GM20431 (cell line): ENCODE measurements around the gene IQCH.

Source experiments
- in situ Hi-C: fragments of 300-500 bp; cut with MseI, MboI; formaldehyde crosslinking; loops from one replicate; pipeline ENCODE4 v1.15.0; 2020; ENCODE audit warnings: low sequenced_read_pairs; ENCODE audit not compliant: unreplicated experiment

The IQCH gene

DNA sequence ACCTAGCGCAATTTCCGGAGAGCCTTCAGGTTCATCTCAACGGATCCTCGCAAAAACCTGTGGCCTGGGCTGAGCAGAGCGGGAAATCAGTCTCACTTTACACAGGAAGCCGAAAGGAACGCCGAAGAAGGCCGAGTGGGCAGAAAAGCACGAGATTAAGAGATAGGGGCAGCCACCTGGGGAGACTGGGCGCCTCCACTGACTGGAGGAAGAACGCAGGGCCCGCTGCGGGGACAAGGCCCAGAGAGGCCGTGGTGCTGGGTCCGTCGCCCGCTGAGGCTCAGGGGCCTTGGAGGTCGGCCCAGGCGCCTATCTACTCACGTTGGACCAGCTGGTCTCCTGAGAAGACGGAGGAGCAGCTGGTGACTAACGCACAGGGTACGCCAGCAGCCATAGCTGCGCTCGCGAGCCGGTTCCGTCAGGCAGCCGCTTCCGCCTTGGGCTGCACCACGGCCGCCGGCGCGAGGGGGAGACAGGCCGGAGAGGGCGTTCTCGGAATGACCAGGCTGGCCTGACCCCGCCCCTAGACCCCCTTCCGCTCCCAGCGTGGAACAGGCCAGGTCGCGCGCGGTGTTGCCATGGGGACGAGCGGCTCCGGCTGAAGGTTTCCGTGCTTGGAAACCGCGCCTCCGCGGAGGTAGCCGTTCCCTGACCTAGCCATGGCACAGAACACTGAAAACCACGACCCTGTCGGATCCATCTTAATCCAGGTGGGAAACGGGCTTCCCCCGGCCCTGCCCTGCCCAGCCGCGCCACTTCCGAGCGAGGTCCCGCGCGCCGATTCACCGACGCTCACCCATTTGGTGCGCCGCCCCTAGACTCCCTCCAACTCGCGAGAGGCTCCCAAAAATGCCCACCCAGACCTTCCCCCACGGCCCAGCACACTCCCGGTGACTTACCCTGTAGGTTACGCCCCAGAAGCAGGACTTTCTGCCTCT, at the start of gene IQCH, which contains the start of gene AAGAB:
TSS of gene IQCH (plus strand) at position 549 of the 938 bp plus-strand sequence. CDS start at position 660, 111 bp downstream.
TSS of gene AAGAB (minus strand) at position 424 of the 938 bp plus-strand sequence. CDS start at position 394, 30 bp downstream.
- in situ Hi-C loops, result no loop called here

DNA sequence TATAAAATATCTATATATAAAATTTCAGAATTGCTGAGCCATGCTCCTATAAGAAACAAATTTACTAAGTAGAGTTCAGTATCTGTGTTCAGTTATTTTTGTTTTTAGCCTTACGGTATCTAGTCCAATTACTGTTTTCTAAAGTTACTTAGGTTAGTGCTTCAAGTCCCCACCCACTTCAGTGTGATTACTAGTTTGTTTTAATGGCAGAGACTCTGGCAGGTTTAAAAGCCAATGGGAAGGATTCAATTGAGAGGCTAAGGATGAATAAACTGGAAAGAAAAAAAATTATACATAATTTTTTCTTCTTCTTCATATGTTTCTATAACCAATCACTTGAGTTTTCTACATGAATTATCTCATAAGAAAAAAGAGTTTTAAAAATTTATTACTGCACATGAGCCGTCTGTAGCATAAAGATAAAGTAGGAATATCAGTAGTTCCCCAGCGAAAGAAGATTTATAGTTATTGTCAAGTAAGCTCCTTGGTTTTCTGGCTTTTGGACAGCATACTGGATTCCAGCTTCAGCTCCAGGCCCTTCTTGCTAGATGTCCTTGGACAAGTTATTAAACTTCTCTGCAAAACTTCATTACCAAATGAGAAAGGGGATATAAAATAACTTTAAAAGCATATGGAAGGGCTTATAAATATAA, 46.9 kb upstream of the IQCH start:
- in situ Hi-C loops, result no loop called here

DNA sequence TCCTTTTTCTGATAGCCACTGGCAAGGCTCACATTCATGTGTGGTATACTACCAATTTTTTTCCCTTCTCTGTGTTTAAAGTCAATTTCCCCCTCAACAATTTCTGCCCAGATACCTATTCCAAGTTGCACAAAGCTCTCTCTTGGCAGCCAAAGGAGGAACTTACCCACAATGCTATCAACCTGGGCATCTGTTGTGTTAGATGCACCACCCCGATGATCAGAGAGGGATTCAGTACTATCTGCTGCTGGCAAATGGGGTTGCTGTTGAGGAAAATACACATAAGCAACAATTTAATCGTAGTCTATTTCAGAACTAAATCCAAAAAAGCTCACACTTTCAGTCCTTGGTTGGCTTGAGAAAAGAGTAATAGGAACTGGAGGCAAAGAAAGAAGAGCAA, 46.2 kb upstream of the IQCH start:
- in situ Hi-C loops, result no loop called here

DNA sequence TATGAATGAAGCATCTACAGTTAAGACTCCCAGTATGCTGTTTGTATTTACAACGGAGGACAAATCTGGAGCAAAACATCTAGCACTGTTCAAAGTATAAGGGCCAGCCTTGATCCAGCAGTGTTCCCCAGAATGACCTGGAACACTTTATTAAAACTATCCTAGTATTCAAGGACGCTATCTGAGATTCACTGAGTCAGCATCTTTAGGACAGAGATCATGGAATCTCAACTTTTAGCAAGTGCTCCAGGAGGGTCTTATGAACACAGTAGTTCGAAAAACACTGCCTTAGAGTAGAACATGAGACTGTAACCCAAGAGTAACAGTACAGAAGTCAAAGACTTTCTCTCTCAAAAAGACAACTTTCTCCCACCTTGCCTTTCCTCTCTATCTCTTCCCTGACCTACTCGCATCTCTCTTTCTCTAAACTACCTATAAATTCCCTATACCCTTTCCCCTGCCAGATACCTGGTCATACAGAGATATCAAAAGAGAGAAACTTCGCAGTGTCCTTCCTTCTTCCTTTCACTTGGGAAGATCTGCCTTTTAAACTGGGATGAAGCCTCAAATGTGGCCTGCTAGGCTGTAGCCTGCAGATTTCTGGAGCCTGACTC, 43.9 kb upstream of the IQCH start:
- in situ Hi-C loops, result no loop called here

DNA sequence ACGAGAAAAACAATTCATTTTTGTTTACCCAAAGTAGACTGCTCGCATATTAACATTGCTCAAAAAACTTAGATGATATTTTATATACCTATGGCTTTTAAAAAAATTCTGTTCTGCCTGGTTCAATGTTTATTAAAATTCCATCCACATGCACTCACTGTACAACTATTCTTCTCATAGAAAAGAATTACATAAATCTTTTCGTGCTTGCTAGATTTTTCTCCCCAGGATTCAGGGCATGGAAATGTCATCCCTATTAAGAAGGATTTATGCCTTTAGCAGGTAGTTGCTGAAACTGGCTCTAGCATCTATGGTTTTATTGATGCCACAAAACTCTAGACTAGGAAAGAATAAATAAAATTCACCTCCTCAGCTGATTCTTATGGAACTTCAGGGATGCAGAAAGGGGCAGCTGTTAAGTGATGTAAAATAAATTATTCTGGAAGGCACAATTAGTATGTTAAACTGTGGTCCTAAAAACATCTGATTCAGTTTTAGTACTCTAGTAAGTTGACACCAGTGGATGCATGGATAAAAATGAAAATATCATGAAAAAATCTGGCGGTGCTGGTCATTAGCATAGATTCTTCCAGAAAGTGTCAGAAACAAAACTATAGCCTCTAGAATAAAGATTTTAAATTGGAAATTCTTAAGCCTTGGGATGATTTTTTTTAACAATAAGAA, 41.8 kb upstream of the IQCH start:
- in situ Hi-C loops, result no loop called here

DNA sequence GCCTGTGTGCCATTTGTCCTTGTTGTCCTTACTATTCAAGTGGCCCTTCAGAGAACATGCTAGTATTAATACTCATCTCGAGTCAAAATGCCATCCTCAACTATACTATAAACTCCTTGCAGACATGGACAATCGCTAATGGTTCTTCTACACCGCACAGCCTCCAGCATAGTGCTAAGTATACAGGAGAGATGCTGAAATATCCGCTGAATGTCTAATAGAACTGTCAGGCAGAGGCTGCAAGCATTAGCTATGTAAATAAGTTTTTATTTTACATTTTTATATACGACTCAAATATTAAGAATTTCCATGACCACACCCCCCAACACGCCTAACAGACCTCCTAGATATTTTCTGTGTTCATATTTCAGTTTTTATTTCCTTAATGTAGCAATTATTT, 39.5 kb upstream of the IQCH start:
- in situ Hi-C loops, result no loop called here

DNA sequence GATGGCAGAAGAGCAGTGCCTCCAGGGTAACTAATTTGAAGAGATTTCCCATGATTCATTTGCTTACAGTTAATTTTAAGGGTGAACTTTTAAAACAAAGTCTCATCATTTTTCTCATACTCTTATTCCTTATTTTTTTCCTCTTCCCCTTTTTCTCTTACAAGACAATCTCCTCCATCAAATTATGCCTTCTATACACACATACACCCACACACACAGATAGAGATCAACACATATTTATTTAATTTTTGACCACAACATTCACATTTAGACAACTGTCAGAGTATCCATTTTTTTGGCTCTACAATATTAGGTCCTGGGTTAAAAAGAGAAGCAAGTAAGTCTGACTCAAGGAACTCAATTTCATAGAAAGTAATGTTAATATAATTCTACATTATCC, 37.7 kb upstream of the IQCH start:
- in situ Hi-C loops, result no loop called here

DNA sequence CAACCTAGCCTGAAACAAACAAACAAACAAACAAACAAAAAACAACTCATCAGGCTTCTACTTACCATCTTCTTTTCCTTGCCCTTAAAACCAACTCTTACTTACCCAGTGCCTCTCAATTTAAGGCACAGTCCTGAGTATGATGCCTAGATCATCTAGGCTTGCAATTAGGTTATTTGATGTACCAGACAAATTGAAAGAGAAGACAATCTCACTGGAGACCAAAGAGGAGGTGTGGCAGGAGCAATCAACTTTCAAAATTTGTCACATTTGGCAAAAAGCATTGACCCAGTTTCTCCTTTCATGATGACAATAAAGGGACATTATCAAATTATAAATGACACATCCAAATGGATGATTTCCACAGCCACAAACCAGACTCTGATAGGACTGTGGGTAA, 36.2 kb upstream of the IQCH start:
- in situ Hi-C loops, result no loop called here

DNA sequence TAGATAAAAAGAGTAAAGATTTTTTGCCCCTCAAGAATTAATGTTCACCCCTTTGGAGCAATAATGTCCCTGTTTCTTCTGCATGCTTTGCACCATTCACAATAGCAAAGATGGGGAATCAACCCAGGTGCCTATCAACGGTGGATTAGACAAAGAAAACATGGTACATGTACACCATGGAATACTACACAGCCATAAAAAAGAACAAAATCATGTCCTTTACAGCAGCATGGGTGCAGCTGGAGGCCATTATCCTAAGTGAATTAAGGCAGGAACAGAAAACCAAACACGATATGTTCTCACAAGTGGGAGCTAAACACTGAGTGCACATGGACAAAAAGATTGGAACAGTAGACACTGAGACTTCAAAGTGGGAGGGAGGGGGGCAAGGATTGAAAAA, 35.3 kb upstream of the IQCH start:
- in situ Hi-C loops, result no loop called here

DNA sequence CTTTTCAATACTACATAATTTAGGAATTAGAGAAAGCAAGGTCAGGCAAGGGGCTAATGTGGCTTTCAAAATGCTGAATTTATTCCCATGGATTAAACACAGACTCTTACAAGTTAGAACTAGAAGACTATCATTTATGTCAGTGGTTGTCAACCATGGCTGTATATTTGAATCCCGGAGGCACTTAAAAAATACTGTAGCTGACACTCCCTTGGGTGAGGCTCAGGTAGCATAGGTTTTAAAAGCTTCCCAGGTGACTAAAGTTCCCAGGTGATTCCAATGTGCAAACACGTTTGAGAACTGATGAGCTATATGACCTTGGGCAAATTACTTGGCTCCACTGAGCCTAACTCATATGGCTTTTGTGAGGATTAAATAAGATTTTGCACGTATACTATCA, 29.7 kb upstream of the IQCH start:
- in situ Hi-C loops, result no loop called here

DNA sequence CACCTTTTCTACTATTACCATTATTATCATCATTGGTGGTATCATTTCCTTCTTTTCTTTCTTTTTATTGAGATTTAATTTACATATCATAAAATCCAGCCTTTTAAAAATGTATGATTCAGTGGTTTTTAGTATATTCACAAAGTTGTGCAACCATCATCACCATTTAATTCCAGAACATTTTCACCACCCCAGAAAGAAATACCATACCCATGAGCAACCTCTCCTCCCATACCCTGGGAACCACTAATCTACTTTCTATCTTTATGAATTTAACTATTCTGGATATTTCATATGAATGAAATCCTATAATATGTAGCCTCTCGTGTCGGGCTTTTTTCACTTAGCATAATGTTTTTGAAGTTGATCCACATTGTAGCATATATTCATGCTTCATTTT, 29.2 kb upstream of the IQCH start:
- in situ Hi-C loops, result no loop called here

DNA sequence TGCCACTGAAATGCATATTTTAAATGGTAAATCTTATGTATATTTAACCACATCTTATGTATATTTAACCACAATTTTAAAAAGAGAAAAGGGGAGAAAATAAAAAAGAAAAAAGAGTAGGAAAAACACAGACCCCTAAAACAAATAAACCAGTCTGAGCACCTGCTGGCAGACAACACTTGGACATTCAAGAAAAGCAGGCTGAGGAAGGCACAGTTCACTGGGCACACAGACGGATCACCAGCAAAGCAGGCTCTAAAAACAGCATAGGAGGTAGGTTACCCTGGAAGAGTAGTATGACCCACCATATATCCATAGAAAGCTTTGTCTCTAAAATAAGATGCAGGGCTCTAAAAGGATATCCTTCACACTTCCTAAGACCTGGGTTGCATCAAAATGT, 27.2 kb upstream of the IQCH start:
- in situ Hi-C loops, result no loop called here

DNA sequence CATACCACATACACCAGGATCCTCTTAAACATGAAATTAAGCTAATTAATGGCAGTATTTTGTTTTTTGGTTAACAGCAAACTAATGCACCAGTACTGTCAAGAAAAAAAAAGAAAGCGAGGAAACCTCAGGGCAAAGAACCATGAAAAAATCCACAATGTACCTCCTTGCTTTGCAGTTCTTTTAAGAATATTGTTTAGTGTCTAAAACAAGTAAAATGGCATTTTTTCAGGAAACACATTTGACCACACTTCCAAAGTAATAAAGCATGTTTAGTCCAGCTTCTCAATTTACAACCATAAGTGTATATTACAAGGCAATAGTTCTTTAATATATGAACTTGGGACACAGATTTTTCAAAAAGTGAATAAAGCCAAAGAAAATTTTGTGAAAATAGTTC, 26.7 kb upstream of the IQCH start:
- in situ Hi-C loops, result no loop called here

DNA sequence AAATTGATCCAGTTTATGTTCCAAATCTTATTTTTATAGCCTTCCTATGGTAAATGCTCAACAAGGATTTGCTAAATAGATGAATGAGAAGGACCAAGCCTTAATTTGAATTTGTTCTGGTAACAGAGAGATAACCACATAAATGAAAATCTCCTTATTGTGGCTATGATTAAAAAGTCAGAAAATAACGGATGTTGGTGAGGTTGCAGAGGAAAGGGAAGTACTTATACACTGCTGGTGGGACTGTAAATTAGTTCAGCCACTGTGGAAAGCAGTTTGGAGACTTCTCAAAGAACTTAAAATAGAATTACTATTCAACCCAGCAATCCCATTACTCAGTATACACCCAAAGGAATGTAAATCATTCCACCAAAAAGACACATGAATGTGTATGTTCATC, 26.3 kb upstream of the IQCH start:
- in situ Hi-C loops, result no loop called here

DNA sequence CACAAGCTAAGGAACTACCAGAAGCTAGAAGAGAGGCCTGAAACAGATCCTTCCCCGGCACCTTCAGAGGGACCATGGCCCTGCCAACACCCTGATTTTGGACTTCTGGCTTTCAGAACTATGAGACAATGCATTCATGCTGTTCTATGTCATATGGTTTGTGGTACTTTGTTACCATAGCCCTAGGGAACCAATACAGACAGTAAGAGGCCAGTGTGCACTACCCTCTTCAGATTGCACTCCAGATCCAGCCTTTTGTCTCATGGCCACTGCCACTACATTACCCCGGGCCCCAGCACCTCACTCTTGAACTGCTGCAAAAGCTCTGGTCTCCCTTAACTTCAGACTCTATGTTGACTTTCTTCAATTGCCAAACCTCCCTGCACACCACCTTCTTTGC, 24.1 kb upstream of the IQCH start:
- in situ Hi-C loops, result no loop called here

DNA sequence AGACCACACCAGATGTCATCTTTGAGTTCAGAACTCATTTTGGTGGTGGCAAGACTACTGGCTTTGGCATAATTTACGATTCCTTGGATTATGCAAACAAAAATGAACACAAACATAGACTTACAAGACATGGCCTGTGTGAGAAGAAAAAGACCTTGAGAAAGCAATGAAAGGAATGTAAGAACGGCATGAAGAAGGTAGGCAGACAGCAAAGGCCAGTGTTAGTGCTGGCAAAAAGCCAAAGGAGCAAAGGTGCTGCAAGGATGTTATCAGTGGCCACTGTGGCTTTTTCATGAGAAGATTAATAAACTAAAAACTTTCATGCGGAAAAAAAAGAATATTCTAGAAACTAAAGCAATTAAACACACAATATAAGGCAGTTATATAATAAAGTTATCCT, 22.0 kb upstream of the IQCH start:
- in situ Hi-C loops, result no loop called here

DNA sequence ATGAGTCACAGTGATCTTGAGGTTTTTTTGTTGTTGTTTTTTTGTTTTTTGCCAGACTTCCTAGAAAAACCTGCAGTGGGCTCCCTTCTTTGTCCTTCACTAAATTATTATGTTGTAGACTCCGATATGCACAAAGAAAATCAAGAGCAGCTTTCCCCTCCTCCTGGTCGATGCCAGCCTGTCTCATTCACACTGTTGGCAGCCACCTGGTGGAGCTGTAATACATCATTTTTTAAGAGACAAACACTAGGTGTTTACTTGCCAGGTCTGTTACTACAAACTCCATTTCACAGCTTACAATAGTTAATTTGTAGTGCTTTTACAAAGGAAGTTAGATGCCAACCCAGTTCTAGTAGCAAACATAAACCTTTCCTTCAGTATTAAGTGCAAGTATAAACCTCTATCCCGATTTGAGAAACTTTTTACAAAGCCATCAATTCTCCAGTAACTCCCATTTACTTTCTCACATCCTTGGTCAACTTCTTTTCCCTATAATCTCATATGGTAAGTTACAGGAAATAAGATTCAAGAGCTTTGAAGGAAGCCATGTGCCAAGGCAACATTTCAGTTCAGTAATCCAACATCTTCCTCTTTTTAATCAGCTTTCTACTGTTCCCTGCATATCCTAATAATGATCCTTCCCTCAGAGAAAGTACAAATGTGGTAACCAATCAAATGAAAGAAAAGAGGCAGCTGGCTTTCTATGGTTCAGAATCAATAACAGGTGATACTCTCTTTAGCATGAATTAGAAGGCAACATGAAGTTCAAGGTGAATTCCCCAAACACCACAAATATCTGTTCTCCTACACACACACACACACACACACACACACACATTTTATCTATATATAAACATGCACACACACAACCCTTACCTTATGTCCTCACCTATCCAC, 14.1 kb upstream of the IQCH start:
- in situ Hi-C loops, result no loop called here

DNA sequence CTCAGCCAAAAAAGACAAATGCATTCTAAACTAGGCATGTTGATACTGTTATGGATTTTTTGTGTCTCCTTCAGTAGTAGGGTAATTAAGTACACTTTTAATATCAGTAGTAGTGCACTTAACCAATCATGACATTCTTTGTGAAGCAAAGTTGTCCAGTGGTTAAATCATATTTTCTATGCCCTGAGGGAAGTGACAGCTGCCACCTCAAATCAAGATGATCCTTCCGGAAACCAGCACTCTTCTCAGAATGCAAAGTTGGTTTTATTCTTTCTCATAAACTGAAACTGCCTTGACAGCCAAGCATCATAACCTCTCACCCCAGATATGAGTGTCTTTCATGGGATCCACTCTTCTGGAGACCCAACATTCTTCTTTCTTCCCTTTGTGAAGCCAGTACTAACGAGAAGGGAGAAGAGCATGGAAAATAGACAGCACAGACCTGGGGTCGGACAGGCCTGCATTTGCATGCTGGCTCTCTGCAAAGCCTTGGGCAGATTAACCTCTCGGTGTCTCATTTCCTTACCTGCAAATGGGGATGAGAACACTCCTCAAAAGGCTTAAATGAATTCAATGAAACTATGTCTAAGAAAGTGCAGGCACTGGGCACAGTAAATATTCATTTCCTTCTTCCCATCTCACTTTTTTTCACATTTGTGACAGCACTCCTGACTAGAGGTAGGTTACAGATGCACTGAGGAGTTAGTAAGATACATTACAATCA, 13.3 kb upstream of the IQCH start:
- in situ Hi-C loops, result no loop called here

DNA sequence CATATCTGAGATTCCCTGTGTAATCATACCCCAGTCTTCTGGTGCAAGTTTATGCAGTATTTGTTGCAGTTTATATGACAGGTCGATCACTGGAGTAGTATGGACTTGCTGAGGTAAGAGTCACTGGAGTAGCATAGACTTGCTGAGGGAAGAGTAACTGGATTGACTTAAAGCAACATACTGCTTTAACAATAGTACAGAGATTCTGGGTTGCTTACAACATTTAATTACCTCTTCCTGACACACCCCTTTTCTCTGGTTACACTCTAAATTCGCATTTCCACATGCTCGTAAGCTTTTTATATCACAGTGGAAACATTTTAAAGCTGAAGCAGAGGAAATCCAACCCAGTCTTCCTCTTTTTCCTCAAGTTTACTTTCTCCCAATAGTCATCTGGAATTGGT, 11.9 kb upstream of the IQCH start:
- in situ Hi-C loops, result no loop called here
